ENCODE data around the gene FSD1L. TPM values are rescaled to one million over a fixed set of nuclear protein-coding genes. Genes with fewer than 3 reads are reported as not detected.

FSD1L gene
- total and polyA plus RNA-seq, 2 of the 13 experiments (the other 11 are each of a cell fraction or from before 2014, with no cell fraction given): 4.1 to 5.1 TPM

DNA sequence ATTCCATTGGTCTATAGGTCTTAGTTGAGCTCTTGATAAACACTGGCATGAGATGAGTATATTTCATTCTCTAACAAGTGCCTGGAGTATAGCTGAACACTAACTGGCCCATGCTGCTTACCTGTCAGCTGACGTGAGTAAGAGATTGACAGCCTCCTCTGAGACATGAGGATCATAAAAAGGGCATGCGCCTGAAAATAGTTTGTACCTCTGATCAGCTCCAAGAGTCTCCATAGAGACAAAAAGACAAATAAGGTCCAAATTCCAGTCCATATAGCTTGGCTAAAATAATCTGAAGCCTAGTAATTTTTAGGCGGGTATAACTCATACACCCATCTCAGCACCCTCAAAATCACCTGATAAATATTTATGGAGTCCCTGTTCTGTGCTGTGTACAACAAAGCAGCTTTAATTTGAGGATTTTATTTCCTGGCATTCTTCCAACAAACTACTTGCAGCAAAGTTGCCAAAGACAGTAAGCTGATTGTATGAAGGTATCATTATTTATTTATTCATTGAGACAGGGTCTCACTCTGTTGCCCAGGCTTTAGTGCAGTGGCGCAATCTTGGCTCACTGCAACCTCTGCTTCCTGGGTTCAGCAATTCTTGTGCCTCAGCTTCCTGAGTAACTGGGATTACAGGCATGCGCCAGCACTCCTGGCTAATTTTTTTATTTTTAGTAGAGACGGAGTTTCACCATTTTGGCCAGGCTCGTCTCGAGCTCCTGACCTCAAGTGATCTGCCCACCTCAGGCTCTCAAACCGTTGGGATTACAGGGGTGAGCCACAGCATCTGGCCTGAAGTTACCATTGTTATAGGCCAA lies 16.2 kb upstream of the FSD1L start (continued):
- no peak for TF ChIP-seq ZKSCAN1 (IDR thresholded peaks at IDR 0.05; ENCODE audit: low read length)
- TF ChIP-seq, protein P1, sequence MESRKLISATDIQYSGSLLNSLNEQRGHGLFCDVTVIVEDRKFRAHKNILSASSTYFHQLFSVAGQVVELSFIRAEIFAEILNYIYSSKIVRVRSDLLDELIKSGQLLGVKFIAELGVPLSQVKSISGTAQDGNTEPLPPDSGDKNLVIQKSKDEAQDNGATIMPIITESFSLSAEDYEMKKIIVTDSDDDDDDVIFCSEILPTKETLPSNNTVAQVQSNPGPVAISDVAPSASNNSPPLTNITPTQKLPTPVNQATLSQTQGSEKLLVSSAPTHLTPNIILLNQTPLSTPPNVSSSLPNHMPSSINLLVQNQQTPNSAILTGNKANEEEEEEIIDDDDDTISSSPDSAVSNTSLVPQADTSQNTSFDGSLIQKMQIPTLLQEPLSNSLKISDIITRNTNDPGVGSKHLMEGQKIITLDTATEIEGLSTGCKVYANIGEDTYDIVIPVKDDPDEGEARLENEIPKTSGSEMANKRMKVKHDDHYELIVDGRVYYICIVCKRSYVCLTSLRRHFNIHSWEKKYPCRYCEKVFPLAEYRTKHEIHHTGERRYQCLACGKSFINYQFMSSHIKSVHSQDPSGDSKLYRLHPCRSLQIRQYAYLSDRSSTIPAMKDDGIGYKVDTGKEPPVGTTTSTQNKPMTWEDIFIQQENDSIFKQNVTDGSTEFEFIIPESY (CRISPR knock-in tag; IDR thresholded peaks at IDR 0.05): peak; percentile 43; the same call in 1 of the 2 replicates
- peak; percentile 46; the same call in 1 of the 2 replicates for TF ChIP-seq CEBPG (CRISPR knock-in tag; IDR thresholded peaks at IDR 0.05)
- TF ChIP-seq FLYWCH1 (CRISPR knock-in tag; IDR thresholded peaks at IDR 0.05): 0 out of 2 replicates have a peak, but pooled peaks have one; percentile 41
- peak; percentile 16; the same call in 1 of the 2 replicates for TF ChIP-seq ZBTB38 (CRISPR knock-in tag; IDR thresholded peaks at IDR 0.05)
- peak; percentile 4; the same call in 1 of the 2 replicates for TF ChIP-seq ZSCAN25 (CRISPR knock-in tag; IDR thresholded peaks at IDR 0.05)
- TF ChIP-seq NFATC3 (CRISPR knock-in tag; IDR thresholded peaks at IDR 0.05): no peak
- peak; percentile 98 for TF ChIP-seq ZNF121 (CRISPR knock-in tag; IDR thresholded peaks at IDR 0.05)
- TF ChIP-seq, protein P2, sequence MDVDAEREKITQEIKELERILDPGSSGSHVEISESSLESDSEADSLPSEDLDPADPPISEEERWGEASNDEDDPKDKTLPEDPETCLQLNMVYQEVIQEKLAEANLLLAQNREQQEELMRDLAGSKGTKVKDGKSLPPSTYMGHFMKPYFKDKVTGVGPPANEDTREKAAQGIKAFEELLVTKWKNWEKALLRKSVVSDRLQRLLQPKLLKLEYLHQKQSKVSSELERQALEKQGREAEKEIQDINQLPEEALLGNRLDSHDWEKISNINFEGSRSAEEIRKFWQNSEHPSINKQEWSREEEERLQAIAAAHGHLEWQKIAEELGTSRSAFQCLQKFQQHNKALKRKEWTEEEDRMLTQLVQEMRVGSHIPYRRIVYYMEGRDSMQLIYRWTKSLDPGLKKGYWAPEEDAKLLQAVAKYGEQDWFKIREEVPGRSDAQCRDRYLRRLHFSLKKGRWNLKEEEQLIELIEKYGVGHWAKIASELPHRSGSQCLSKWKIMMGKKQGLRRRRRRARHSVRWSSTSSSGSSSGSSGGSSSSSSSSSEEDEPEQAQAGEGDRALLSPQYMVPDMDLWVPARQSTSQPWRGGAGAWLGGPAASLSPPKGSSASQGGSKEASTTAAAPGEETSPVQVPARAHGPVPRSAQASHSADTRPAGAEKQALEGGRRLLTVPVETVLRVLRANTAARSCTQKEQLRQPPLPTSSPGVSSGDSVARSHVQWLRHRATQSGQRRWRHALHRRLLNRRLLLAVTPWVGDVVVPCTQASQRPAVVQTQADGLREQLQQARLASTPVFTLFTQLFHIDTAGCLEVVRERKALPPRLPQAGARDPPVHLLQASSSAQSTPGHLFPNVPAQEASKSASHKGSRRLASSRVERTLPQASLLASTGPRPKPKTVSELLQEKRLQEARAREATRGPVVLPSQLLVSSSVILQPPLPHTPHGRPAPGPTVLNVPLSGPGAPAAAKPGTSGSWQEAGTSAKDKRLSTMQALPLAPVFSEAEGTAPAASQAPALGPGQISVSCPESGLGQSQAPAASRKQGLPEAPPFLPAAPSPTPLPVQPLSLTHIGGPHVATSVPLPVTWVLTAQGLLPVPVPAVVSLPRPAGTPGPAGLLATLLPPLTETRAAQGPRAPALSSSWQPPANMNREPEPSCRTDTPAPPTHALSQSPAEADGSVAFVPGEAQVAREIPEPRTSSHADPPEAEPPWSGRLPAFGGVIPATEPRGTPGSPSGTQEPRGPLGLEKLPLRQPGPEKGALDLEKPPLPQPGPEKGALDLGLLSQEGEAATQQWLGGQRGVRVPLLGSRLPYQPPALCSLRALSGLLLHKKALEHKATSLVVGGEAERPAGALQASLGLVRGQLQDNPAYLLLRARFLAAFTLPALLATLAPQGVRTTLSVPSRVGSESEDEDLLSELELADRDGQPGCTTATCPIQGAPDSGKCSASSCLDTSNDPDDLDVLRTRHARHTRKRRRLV (CRISPR knock-in tag; IDR thresholded peaks at IDR 0.05): no peak
- no peak for TF ChIP-seq FOXO1 (CRISPR knock-in tag; IDR thresholded peaks at IDR 0.05)
- no peak for TF ChIP-seq ZNF24 (IDR thresholded peaks at IDR 0.05)
- no peak for TF ChIP-seq HNRNPL (IDR thresholded peaks at IDR 0.05; ENCODE audit: low read depth, low read length)
- no peak for TF ChIP-seq ZNF256 (CRISPR knock-in tag; conservative IDR thresholded peaks at IDR 0.05)

Data from HepG2 (cell line).